H1 (cell line): ENCODE data around the gene ZNF516. TPM values are rescaled to one million over a fixed set of nuclear protein-coding genes. Genes with fewer than 3 reads are reported as not detected.

Source experiments
- CTCF ChIA-PET: fragments of 300-600 bp; sonication (Branson Sonifier 250); formaldehyde crosslinking; loops from one replicate; lab custom pipeline; 2021; ENCODE audit not compliant: partially characterized antibody; lab: Charles Lee
- POLR2A ChIA-PET: fragments of 300-600 bp; sonication (Branson Sonifier 250); formaldehyde crosslinking; loops from one replicate; lab custom pipeline; 2021; ENCODE audit warnings: inconsistent platforms; ENCODE audit not compliant: partially characterized antibody; lab: Charles Lee
- DNase-seq, 2 experiments: peaks; one replicate each; pipeline versions ENCODE4 v3.0.0 to v3.0.0-alpha.2; 2010 to 2022; ENCODE audit warnings: low spot score in 2 of 2, low read depth in 1 of 2, mixed read lengths in 1 of 2
- FAIRE-seq: peaks from 2 replicates; lab custom pipeline; 2011; peaks lifted over from hg19 to GRCh38; lab: Jason Lieb, UNC
- H2AFZ ChIP-seq: 2 replicates; pipeline ENCODE4 v1.8.1; 2012; ENCODE audit warnings: low read length, inconsistent platforms
- H2AK5ac ChIP-seq: 2 replicates; pipeline ENCODE4 v1.6.1; 2013; ENCODE audit warnings: low read depth, low read length
- H2BK120ac ChIP-seq: replicated peaks from 2 replicates; pipeline ENCODE3; 2013; ENCODE audit warnings: low read depth, low read length, inconsistent platforms
- H2BK12ac ChIP-seq: 2 replicates; pipeline ENCODE4 v1.6.1; 2013; ENCODE audit warnings: low read depth, low read length
- H2BK15ac ChIP-seq: 2 replicates; pipeline ENCODE4 v1.6.1; 2013; ENCODE audit warnings: low read length
- H2BK20ac ChIP-seq: 2 replicates; pipeline ENCODE4 v1.6.1; 2013; ENCODE audit warnings: low read length
- H2BK5ac ChIP-seq: 2 replicates; pipeline ENCODE4 v1.6.1; 2013; ENCODE audit warnings: low read depth, low read length
- H3K14ac ChIP-seq: 2 replicates; pipeline ENCODE4 v1.6.1; 2013; ENCODE audit warnings: inconsistent platforms; ENCODE audit not compliant: insufficient read length
- H3K18ac ChIP-seq: 2 replicates; pipeline ENCODE4 v1.6.1; 2013; ENCODE audit warnings: low read length; ENCODE audit errors: extremely low read depth
- H3K23ac ChIP-seq: 2 replicates; pipeline ENCODE4 v1.6.1; 2013; ENCODE audit warnings: inconsistent platforms; ENCODE audit not compliant: insufficient read length
- H3K23me2 ChIP-seq: 2 replicates; pipeline ENCODE4 v1.6.1; 2013; ENCODE audit warnings: low read depth, low read length
- H3K27ac ChIP-seq: 2 replicates; pipeline ENCODE4 v1.6.1; 2011; ENCODE audit warnings: low read depth, low read length, inconsistent platforms
- H3K27me3 ChIP-seq, 4 experiments: replicated peaks in 1 of 4; 1 replicate in 1 of 4; 2 replicates in 3 of 4; pipeline versions ENCODE4 v1.6.1 to v1.8.1; 2011 to 2013; ENCODE audit warnings: low read length in 3 of 4, mild to moderate bottlenecking in 3 of 4, inconsistent platforms in 2 of 4, mixed read lengths in 2 of 4, moderate library complexity in 1 of 4; ENCODE audit not compliant: control insufficient read depth in 3 of 4, insufficient read depth in 3 of 4; ENCODE audit errors: extremely low read depth in 1 of 4
- H3K36me3 ChIP-seq, 4 experiments: 2 replicates each; pipeline versions ENCODE4 v1.6.1 to v1.8.1; 2011 to 2013; ENCODE audit warnings: mild to moderate bottlenecking in 4 of 4, low read length in 3 of 4, moderate library complexity in 2 of 4, control low read depth in 1 of 4, inconsistent platforms in 1 of 4; ENCODE audit not compliant: insufficient read depth in 4 of 4, control insufficient read depth in 2 of 4
- H3K4ac ChIP-seq: replicated peaks from 2 replicates; pipeline ENCODE3; 2013; ENCODE audit warnings: low read length, low read depth, mixed read lengths, inconsistent platforms; ENCODE audit not compliant: insufficient read length
- H3K4me1 ChIP-seq, 4 experiments: replicated peaks in 1 of 4; 1 replicate in 1 of 4; 2 replicates in 3 of 4; pipeline versions ENCODE4 v1.6.1 to v1.8.1; 2011 to 2013; ENCODE audit warnings: low read length in 3 of 4, inconsistent platforms in 2 of 4, mixed read lengths in 1 of 4; ENCODE audit not compliant: insufficient read depth in 4 of 4, control insufficient read depth in 3 of 4
- H3K4me2 ChIP-seq, 2 experiments: 2 replicates each; pipeline versions ENCODE4 v1.6.1 to v1.8.1; 2011 to 2013; ENCODE audit warnings: low read depth in 2 of 2, low read length in 2 of 2, control low read depth in 1 of 2, inconsistent platforms in 1 of 2, mild to moderate bottlenecking in 1 of 2; ENCODE audit not compliant: insufficient read depth in 1 of 2
- H3K4me3 ChIP-seq, 4 experiments: fragments of 200-600, 300-600 bp in 1 of 4; sonication (generic), shearing (Covaris generic), sonication (Bioruptor Twin) in 1 of 4; 2 replicates each; pipeline versions ENCODE4 v1.5.1 to v1.8.1; 2011 to 2016; ENCODE audit warnings: low read length in 4 of 4, low read depth in 3 of 4, control low read depth in 2 of 4, inconsistent platforms in 2 of 4, mild to moderate bottlenecking in 2 of 4, mixed read lengths in 1 of 4, moderate library complexity in 1 of 4; ENCODE audit not compliant: insufficient read depth in 2 of 4; ENCODE audit errors: extremely low read depth in 1 of 4
- H3K56ac ChIP-seq: replicated peaks from 2 replicates; pipeline ENCODE3; 2013; ENCODE audit warnings: low read depth, mild to moderate bottlenecking, mixed read lengths, low read length, inconsistent platforms; ENCODE audit not compliant: insufficient read length
- H3K79me1 ChIP-seq: 2 replicates; pipeline ENCODE4 v1.6.1; 2013; ENCODE audit warnings: low read depth, low read length, control low read depth
- H3K79me2 ChIP-seq, 2 experiments: 2 replicates each; pipeline versions ENCODE4 v1.6.1 to v1.8.1; 2012 to 2013; ENCODE audit warnings: low read length in 2 of 2, mild to moderate bottlenecking in 2 of 2, inconsistent platforms in 1 of 2; ENCODE audit not compliant: insufficient read depth in 2 of 2, control insufficient read depth in 1 of 2
- H3K9ac ChIP-seq, 4 experiments: replicated peaks in 1 of 4; 1 replicate in 1 of 4; 2 replicates in 3 of 4; pipeline versions ENCODE4 v1.6.1 to v1.8.1; 2011 to 2013; ENCODE audit warnings: low read depth in 3 of 4, low read length in 3 of 4, control low read depth in 2 of 4, mild to moderate bottlenecking in 2 of 4, moderate library complexity in 2 of 4, inconsistent platforms in 1 of 4; ENCODE audit errors: extremely low read depth in 1 of 4
- H3K9me3 ChIP-seq, 2 experiments: 2 replicates each; pipeline versions ENCODE4 v1.6.1 to v1.8.1; 2012 to 2013; ENCODE audit warnings: mild to moderate bottlenecking in 2 of 2, moderate library complexity in 2 of 2, control low read depth in 1 of 2, inconsistent platforms in 1 of 2, low read depth in 1 of 2, low read length in 1 of 2, mixed read lengths in 1 of 2; ENCODE audit not compliant: insufficient read depth in 2 of 2
- H4K20me1 ChIP-seq, 2 experiments: replicated peaks in 1 of 2; 2 replicates each; pipeline versions ENCODE3 to v1.8.1; 2011 to 2013; ENCODE audit warnings: inconsistent platforms in 2 of 2, low read length in 2 of 2, mild to moderate bottlenecking in 1 of 2; ENCODE audit not compliant: insufficient read depth in 2 of 2, control insufficient read depth in 1 of 2
- H4K5ac ChIP-seq: 2 replicates; pipeline ENCODE4 v1.6.1; 2013; ENCODE audit warnings: low read length, low read depth, mixed read lengths, inconsistent platforms; ENCODE audit not compliant: insufficient read length
- H4K8ac ChIP-seq: 2 replicates; pipeline ENCODE4 v1.8.0; 2013; ENCODE audit warnings: mild to moderate bottlenecking, moderate library complexity, low read length, inconsistent platforms; ENCODE audit not compliant: insufficient read depth; ENCODE audit errors: extremely low read depth
- H4K91ac ChIP-seq: replicated peaks from 2 replicates; pipeline ENCODE3; 2013; ENCODE audit warnings: low read length, mixed read lengths, inconsistent platforms; ENCODE audit not compliant: insufficient read length
- ASH2L ChIP-seq: fragments of 200-600, 300-600 bp; sonication (generic); IDR thresholded peaks from one replicate; pipeline ENCODE4 v1.7.1; 2017; ENCODE audit warnings: low read length
- EGR1 ChIP-seq: IDR thresholded peaks from 2 replicates; pipeline ENCODE4 v1.6.1; 2011; ENCODE audit warnings: low read depth, low read length, borderline replicate concordance
- EZH2 ChIP-seq: fragments of 200-600 bp; sonication (generic); IDR thresholded peaks from 2 replicates; pipeline ENCODE4 v1.7.1; 2012; ENCODE audit warnings: low read depth, mild to moderate bottlenecking, moderate library complexity, low read length, inconsistent platforms; ENCODE audit not compliant: severe bottlenecking
- FOSL1 ChIP-seq: IDR thresholded peaks from 2 replicates; pipeline ENCODE4 v1.6.1; 2011; ENCODE audit warnings: mild to moderate bottlenecking, low read depth, low read length, moderate library complexity; ENCODE audit not compliant: insufficient read depth
- KDM4A ChIP-seq: IDR thresholded peaks from one replicate; pipeline ENCODE4 v1.7.1; 2012; ENCODE audit warnings: low read depth, mild to moderate bottlenecking, moderate library complexity, low read length, inconsistent platforms; ENCODE audit not compliant: severe bottlenecking
- RNF2 ChIP-seq: fragments of 200-900, 300-1000 bp; sonication (generic); IDR thresholded peaks from 2 replicates; pipeline ENCODE4 v1.7.1; 2016; ENCODE audit warnings: borderline replicate concordance, low read depth, mild to moderate bottlenecking, antibody characterized with exemption, low read length; ENCODE audit not compliant: poor library complexity, severe bottlenecking; ENCODE audit errors: missing control alignments
- YY1 ChIP-seq: IDR thresholded peaks from 2 replicates; pipeline ENCODE4 v1.6.1; 2011; ENCODE audit warnings: low read depth, mild to moderate bottlenecking, low read length
- WGBS, 2 experiments: shearing (Covaris generic) in 1 of 2; methylation state at CpG; one replicate each; pipeline versions ENCODE4 v1.1.6 to v1.1.7; 2013 to 2015; ENCODE audit warnings: low lambda C conversion rate in 2 of 2, mixed read lengths in 2 of 2, inconsistent platforms in 1 of 2, low coverage in 1 of 2, missing lambda C conversion rate in 1 of 2; ENCODE audit not compliant: insufficient replicate concordance in 2 of 2, insufficient coverage in 1 of 2, insufficient read length in 1 of 2; ENCODE audit errors: extremely low coverage in 1 of 2, missing lambda C conversion rate in 1 of 2; 5-methylcytosine and 5-hydroxymethylcytosine counted together
- polyA plus RNA-seq, 7 experiments: library from polyadenylated mRNA; depleted of rRNA in 3 of 7; stranded (reverse) in 5 of 7; unstranded in 2 of 7; fragments of >200 nt in 5 of 7; fragments of 200-250 nt in 2 of 7; gene quantifications; 1 replicate in 5 of 7; 2 replicates in 1 of 7; 4 replicates in 1 of 7; pipeline versions ENCODE4 v1.2.1 to v1.2.3, GENCODE V29; 2011 to 2013; ENCODE audit warnings: missing spikeins in 2 of 7, mixed read lengths in 2 of 7
- total RNA-seq: library from RNA; stranded (reverse); fragmentation: NEBNext Ultra II Directional; extraction: Animal tissue kit (Norgen Biotek cat#: 25700); gene quantifications from 2 replicates; pipeline ENCODE4 v1.2.1, GENCODE V29; 2021
- TF ChIP-seq, protein P1 (sequence below): IDR thresholded peaks from 2 replicates; pipeline ENCODE4 v1.6.1; 2011; ENCODE audit warnings: low read depth, mild to moderate bottlenecking, low read length; ENCODE audit not compliant: insufficient read depth

ZNF516 gene
- total and polyA plus RNA-seq, 2 of the 8 experiments (the other 6 are each of a cell fraction or from before 2014, with no cell fraction given), result 7.3 to 17.0 TPM

DNA sequence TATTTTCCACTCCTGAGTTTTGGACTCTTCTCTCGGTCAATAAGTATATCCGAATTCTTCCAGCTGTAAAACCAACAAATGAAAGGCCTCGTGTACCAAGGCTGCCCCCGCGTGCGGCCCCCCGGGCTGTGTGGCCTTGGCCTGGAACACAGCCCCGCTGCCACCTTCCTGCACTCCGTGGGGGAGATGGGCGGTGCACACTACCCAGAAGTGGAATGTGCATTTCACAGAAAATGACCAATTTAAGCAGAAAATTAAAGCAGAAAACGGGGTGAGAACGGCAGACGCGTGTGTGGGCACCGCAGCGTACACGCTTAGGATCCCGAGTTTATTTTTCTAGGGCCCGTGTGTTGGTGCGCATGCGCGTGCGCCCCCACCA lies 34.4 kb upstream of the ZNF516 start:
- Histone ChIP-seq H3K27me3 (peaks cover 0 to 5% (median 0%) of the 10 kb centered on the region in 4 experiments; a peak in 1 of 7 replicates), H3K36me3 (no peaks in the 10 kb centered on the region), H3K4me2 (no peak overlapping the region; a peak in 1 of 4 replicates), H3K4me1 (peaks cover 1 to 18% (median 7%) of the 10 kb centered on the region in 4 experiments), H3K14ac (no peak overlapping the region), H2BK120ac (no peak overlapping the region), H3K23me2 (no peaks in the 10 kb centered on the region), H4K8ac (no peak overlapping the region), H3K9me3 (no peaks in the 10 kb centered on the region), H3K4ac (no peak overlapping the region), H2AK5ac (no peak overlapping the region), H3K27ac (no peak overlapping the region), H3K56ac (no peak overlapping the region), H2AFZ (no peak overlapping the region), H2BK12ac (no peak overlapping the region), H3K23ac (no peak overlapping the region), H2BK5ac (no peak overlapping the region), H3K9ac (no peak overlapping the region), H3K79me1 (no peaks in the 10 kb centered on the region), H4K5ac (no peak overlapping the region), H3K18ac (no peak overlapping the region), H3K79me2 (no peaks in the 10 kb centered on the region), H4K20me1 (no peaks in the 10 kb centered on the region), H4K91ac (no peak overlapping the region), H2BK20ac (no peak overlapping the region), H3K4me3 (no peak overlapping the region), H2BK15ac (no peak overlapping the region)
- no peak for TF ChIP-seq RNF2
- TF ChIP-seq EGR1, result no peak
- TF ChIP-seq FOSL1, result no peak
- no peak for TF ChIP-seq ASH2L
- no peak for TF ChIP-seq KDM4A
- TF ChIP-seq YY1, result no peak
- TF ChIP-seq EZH2, result no peak
- TF ChIP-seq, protein P1, sequence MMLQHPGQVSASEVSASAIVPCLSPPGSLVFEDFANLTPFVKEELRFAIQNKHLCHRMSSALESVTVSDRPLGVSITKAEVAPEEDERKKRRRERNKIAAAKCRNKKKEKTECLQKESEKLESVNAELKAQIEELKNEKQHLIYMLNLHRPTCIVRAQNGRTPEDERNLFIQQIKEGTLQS, result no peak
- FAIRE-seq (no peak), DNase-seq (no peak)
- WGBS, 2 experiments, result 94% methylated on average over 23 of the region's 23 CpGs; no CpG with 5 or more reads in 1 of the 2 experiments
- POLR2A ChIA-PET, result interaction anchor here (0.9 to 1.8 kb wide), 3 partner anchors 10 to 32 kb away, joined by 3 to 5 read pairs (median 4); no protein-coding TSS in a partner anchor
- CTCF ChIA-PET, result interaction anchor here (0.8 to 1.7 kb wide), 11 partner anchors 9 to 131 kb away, joined by 3 to 6 read pairs (median 4); no protein-coding TSS in a partner anchor
